ENCODE measurements around the gene EGR2.

DNA sequence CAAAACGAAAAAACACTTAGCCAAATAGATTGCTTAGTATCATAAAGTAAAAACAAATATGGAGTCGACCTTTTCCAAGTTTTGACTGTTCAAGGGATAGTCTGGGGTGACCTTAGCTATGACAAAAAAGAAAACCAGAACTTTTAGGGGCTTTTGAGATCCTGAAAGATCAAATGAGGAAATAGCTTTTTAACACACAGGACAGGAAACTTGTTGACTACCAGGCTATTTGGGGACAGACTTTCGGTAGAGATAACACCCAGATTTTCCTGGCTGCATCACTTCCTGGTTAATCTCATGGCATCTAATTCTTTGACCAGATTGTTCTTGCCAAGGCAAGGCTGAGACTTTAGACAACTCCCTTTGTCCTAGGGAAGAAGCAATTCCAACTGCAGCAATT lies 34.5 kb upstream of the EGR2 start:
- TF ChIP-seq, protein P1, sequence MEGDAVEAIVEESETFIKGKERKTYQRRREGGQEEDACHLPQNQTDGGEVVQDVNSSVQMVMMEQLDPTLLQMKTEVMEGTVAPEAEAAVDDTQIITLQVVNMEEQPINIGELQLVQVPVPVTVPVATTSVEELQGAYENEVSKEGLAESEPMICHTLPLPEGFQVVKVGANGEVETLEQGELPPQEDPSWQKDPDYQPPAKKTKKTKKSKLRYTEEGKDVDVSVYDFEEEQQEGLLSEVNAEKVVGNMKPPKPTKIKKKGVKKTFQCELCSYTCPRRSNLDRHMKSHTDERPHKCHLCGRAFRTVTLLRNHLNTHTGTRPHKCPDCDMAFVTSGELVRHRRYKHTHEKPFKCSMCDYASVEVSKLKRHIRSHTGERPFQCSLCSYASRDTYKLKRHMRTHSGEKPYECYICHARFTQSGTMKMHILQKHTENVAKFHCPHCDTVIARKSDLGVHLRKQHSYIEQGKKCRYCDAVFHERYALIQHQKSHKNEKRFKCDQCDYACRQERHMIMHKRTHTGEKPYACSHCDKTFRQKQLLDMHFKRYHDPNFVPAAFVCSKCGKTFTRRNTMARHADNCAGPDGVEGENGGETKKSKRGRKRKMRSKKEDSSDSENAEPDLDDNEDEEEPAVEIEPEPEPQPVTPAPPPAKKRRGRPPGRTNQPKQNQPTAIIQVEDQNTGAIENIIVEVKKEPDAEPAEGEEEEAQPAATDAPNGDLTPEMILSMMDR (conservative IDR thresholded peaks at IDR 0.05) = no peak
- no peak for TF ChIP-seq EZH2 (IDR thresholded peaks at IDR 0.05; ENCODE audit: low read depth)

Data from PC-9 (cell line).